Endothelial cell (in vitro differentiated cells): ENCODE measurements around the gene SEMA4D. TPM values are rescaled to one million over a fixed set of nuclear protein-coding genes. Genes with fewer than 3 reads are reported as not detected.

Experiments used
- DNase-seq: peaks from one replicate; pipeline ENCODE4 v3.0.0; 2021; ENCODE audit warnings: low spot score
- H3K27ac Mint-ChIP-seq: one replicate; pipeline ENCODE4 v1.8.0; 2021; ENCODE audit warnings: mixed read lengths, inconsistent platforms; ENCODE audit not compliant: unreplicated experiment
- H3K27me3 Mint-ChIP-seq: one replicate; pipeline ENCODE4 v1.8.0; 2021; ENCODE audit warnings: mild to moderate bottlenecking, moderate library complexity, mixed read lengths, inconsistent platforms; ENCODE audit not compliant: unreplicated experiment
- H3K36me3 Mint-ChIP-seq: one replicate; pipeline ENCODE4 v1.8.0; 2021; ENCODE audit warnings: mild to moderate bottlenecking, low read depth, mixed read lengths, inconsistent platforms; ENCODE audit not compliant: unreplicated experiment
- H3K4me1 Mint-ChIP-seq: one replicate; pipeline ENCODE4 v1.8.0; 2021; ENCODE audit warnings: mild to moderate bottlenecking, mixed read lengths, inconsistent platforms; ENCODE audit not compliant: unreplicated experiment
- H3K4me3 Mint-ChIP-seq: one replicate; pipeline ENCODE4 v1.8.0; 2021; ENCODE audit warnings: mild to moderate bottlenecking, mixed read lengths, inconsistent platforms; ENCODE audit not compliant: unreplicated experiment
- H3K9me3 Mint-ChIP-seq: one replicate; pipeline ENCODE4 v1.8.0; 2021; ENCODE audit warnings: mixed read lengths, inconsistent platforms; ENCODE audit not compliant: unreplicated experiment
- total RNA-seq: library from RNA; stranded (reverse); fragmentation: NEBNext Ultra II Directional; extraction: Animal tissue kit (Norgen Biotek cat#: 25700); gene quantifications from one replicate; pipeline ENCODE4 v1.2.1, GENCODE V29; 2021; ENCODE audit not compliant: unreplicated experiment
- TF ChIP-seq, protein P1 (sequence below): fragments of 200-600 bp; sonication (generic); IDR thresholded peaks from one replicate; pipeline ENCODE4 v1.5.0; 2021; ENCODE audit warnings: antibody characterized with exemption; ENCODE audit not compliant: unreplicated experiment

SEMA4D gene
- total RNA-seq, 1 donor from 2014 or later, result 14.8 TPM

DNA sequence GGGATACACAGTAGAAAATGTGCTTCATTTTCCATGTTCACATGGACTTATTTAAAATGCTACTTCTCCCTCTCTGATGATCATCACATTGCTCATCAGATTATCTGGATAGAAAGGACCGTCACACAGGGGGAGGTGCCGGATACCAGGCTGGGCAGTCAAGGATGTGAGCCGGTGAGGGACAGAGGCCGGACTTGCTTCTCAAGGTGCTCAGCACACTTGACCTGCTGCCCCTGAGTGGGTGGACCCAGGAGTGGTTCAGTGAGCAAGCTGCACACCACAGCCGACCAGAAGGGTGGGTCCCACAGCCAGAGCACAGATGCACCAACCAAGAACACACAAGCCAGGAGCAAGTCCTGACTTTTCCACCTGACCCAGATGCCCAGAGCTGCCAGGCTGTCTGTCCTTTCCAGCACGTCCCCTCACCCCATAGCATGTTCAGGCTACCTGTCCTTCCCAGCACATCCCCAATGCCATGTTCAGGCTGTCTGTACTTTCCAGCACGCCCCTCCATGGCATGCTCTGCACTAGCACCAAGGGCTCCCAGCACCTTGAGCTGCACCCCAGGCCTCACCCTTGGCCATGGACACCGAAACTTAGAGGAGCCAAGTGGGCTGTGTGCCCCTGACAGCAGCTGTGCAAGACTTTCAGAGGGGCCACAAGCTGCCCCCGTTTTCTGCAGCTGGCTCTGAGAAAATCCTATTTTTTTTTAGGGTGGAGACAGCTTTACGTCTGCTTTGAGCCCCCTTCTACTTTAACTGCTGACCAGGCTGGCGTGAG is 101.8 kb downstream of the SEMA4D start:
- peaks cover 5% of the 10 kb centered on the region for H3K36me3 Mint-ChIP-seq
- no peaks in the 10 kb centered on the region for H3K9me3 Mint-ChIP-seq
- H3K4me1 Mint-ChIP-seq, result no peaks in the 10 kb centered on the region
- no peak overlapping the region for H3K4me3 Mint-ChIP-seq
- no peak for DNase-seq
- H3K27me3 Mint-ChIP-seq, result peaks cover 7% of the 10 kb centered on the region
- TF ChIP-seq, protein P1, sequence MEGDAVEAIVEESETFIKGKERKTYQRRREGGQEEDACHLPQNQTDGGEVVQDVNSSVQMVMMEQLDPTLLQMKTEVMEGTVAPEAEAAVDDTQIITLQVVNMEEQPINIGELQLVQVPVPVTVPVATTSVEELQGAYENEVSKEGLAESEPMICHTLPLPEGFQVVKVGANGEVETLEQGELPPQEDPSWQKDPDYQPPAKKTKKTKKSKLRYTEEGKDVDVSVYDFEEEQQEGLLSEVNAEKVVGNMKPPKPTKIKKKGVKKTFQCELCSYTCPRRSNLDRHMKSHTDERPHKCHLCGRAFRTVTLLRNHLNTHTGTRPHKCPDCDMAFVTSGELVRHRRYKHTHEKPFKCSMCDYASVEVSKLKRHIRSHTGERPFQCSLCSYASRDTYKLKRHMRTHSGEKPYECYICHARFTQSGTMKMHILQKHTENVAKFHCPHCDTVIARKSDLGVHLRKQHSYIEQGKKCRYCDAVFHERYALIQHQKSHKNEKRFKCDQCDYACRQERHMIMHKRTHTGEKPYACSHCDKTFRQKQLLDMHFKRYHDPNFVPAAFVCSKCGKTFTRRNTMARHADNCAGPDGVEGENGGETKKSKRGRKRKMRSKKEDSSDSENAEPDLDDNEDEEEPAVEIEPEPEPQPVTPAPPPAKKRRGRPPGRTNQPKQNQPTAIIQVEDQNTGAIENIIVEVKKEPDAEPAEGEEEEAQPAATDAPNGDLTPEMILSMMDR, result no peak
- no peak overlapping the region for H3K27ac Mint-ChIP-seq

DNA sequence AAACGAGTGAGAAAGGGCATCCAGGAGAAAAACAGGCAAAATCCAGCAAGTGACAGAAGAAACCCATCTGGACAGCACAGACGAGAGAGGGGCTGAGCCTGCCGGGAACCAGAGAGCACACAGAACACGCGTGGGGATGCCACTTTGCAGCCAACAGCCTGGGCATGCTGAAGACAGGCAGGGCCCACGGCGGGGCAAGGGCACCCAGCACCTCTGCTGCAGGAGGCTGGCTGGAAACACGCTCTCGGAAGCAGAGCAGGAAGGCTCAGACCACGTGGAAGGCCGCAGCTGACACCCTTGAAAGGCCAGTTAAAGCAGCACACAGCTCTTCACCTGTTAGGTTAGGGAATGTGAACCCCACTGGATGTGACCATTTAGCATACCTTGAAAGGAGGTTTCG is 103.5 kb downstream of the SEMA4D start:
- TF ChIP-seq, protein P1, result no peak
- no peak overlapping the region for H3K27ac Mint-ChIP-seq
- DNase-seq, result no peak
- H3K36me3 Mint-ChIP-seq, result peaks cover 6% of the 10 kb centered on the region
- peaks cover 7% of the 10 kb centered on the region for H3K27me3 Mint-ChIP-seq
- no peaks in the 10 kb centered on the region for H3K4me1 Mint-ChIP-seq
- H3K9me3 Mint-ChIP-seq, result no peaks in the 10 kb centered on the region
- H3K4me3 Mint-ChIP-seq, result no peak overlapping the region

GRCh38 chr9:89391585-89391984 is 106.3 kb downstream of the SEMA4D start:
- Mint-ChIP-seq H3K36me3 (peaks cover 3% of the 10 kb centered on the region), H3K9me3 (no peaks in the 10 kb centered on the region)

GRCh38 chr9:89390578-89391116 is 107.3 kb downstream of the SEMA4D start:
- H3K27me3 Mint-ChIP-seq, result peaks cover 5% of the 10 kb centered on the region
- H3K4me1 Mint-ChIP-seq, result no peaks in the 10 kb centered on the region
- no peak for DNase-seq
- H3K36me3 Mint-ChIP-seq, result peaks cover 8% of the 10 kb centered on the region
- TF ChIP-seq, protein P1, result no peak
- no peak overlapping the region for H3K27ac Mint-ChIP-seq
- H3K9me3 Mint-ChIP-seq, result no peaks in the 10 kb centered on the region
- H3K4me3 Mint-ChIP-seq, result no peak overlapping the region

More at GRCh38 chr9:89391585-89391984, 106.3 kb downstream of the SEMA4D start:
- Mint-ChIP-seq H3K27me3 (peaks cover 5% of the 10 kb centered on the region), H3K4me1 (no peaks in the 10 kb centered on the region), H3K4me3 (no peak overlapping the region), H3K27ac (no peak overlapping the region)
- DNase-seq, result no peak
- TF ChIP-seq, protein P1, result no peak

- Mint-ChIP-seq H3K27ac (no peak overlapping the region), H3K27me3 (peaks cover 5% of the 10 kb centered on the region), H3K36me3 (peaks cover 8% of the 10 kb centered on the region), H3K4me1 (no peaks in the 10 kb centered on the region), H3K9me3 (no peaks in the 10 kb centered on the region), H3K4me3 (no peak overlapping the region)
- TF ChIP-seq, protein P1, result no peak
- no peak for DNase-seq
Observed at GRCh38 chr9:89390068-89390555, 107.8 kb downstream of the SEMA4D start.
